Gastrocnemius medialis (tissue), 4 donors: Measurements from ENCODE around the gene STK39.

Experiments used
- CTCF ChIP-seq, 5 experiments: fragments of 450-650 bp in 3 of 5; fragments of 200-600 bp in 2 of 5; sonication (generic) in 2 of 5; IDR thresholded peaks in 4 of 5; conservative IDR thresholded peaks in 1 of 5; 1 replicate in 4 of 5; 2 replicates in 1 of 5; pipeline ENCODE4 v1.5.1; 2016 to 2019; ENCODE audit warnings: antibody characterized with exemption in 5 of 5, mild to moderate bottlenecking in 3 of 5, moderate library complexity in 3 of 5
- POLR2A ChIP-seq, 2 donors: fragments of 450-650 bp; IDR thresholded peaks; one replicate each; pipeline ENCODE4 v1.6.1; 2017; ENCODE audit warnings: antibody characterized with exemption in 2 of 2, mild to moderate bottlenecking in 2 of 2, moderate library complexity in 2 of 2

GRCh38 chr2:168245074-168245825 is 2.1 kb downstream of the STK39 start:
- TF ChIP-seq CTCF (IDR thresholded peaks at IDR 0.05 in 4 of 5, conservative IDR thresholded peaks at IDR 0.05 in 1 of 5) (no peak), POLR2A (IDR thresholded peaks at IDR 0.05) (no peak)
